Measurements from ENCODE around the gene SPC24.

SPC24 gene

DNA sequence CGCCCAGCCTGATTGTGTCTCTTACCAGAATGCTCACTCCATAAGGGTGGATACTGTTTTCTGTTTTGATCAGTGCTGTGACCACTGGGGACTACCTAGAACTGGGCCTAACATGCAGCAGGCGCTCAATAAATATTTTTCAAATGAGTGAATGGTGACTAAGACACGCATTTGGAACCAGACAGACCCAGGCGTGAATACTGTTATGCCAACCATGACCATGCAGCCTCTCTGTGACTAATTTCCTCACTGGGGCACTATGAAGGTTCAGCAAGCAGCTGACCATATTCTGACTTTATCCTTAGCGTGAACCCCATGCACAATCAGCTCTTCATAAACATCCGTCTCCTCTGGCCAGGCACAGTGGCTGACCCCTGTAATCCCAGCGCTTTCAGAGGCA lies 13.0 kb upstream of the SPC24 start:
- H3K79me2 ChIP-seq (ENCODE audit: insufficient read depth, low read length) = no peaks in the 10 kb centered on the region
- no peak overlapping the region for H3K27ac ChIP-seq (ENCODE audit: low read depth, low read length)
- TF ChIP-seq, protein P1, sequence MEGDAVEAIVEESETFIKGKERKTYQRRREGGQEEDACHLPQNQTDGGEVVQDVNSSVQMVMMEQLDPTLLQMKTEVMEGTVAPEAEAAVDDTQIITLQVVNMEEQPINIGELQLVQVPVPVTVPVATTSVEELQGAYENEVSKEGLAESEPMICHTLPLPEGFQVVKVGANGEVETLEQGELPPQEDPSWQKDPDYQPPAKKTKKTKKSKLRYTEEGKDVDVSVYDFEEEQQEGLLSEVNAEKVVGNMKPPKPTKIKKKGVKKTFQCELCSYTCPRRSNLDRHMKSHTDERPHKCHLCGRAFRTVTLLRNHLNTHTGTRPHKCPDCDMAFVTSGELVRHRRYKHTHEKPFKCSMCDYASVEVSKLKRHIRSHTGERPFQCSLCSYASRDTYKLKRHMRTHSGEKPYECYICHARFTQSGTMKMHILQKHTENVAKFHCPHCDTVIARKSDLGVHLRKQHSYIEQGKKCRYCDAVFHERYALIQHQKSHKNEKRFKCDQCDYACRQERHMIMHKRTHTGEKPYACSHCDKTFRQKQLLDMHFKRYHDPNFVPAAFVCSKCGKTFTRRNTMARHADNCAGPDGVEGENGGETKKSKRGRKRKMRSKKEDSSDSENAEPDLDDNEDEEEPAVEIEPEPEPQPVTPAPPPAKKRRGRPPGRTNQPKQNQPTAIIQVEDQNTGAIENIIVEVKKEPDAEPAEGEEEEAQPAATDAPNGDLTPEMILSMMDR (IDR thresholded peaks at IDR 0.05; ENCODE audit: insufficient read depth, low read length, poor library complexity, severe bottlenecking) = no peak
- TF ChIP-seq EZH2phosphoT487 (conservative IDR thresholded peaks at IDR 0.05; ENCODE audit: low read length) = no peak
- H3K4me2 ChIP-seq (ENCODE audit: low read depth, low read length, poor library complexity, severe bottlenecking) = no peak overlapping the region
- H3K27me3 ChIP-seq (ENCODE audit: low read length) = no peaks in the 10 kb centered on the region
- no peaks in the 10 kb centered on the region for H3K36me3 ChIP-seq (ENCODE audit: low read length)
- H3F3A ChIP-seq (ENCODE audit: insufficient read depth) = no peaks in the 10 kb centered on the region
- H3K9me3 ChIP-seq (ENCODE audit: insufficient read depth, low read length) = no peaks in the 10 kb centered on the region
- H3K9me2 ChIP-seq (replicated peaks; ENCODE audit: insufficient read depth, low read length) = no peaks in the 10 kb centered on the region
- H4K20me1 ChIP-seq (ENCODE audit: low read depth, low read length) = no peaks in the 10 kb centered on the region
- no peak overlapping the region for H3K9ac ChIP-seq (ENCODE audit: low read length)
- no peak overlapping the region for H3K4me3 ChIP-seq (ENCODE audit: insufficient read depth, low read length, poor library complexity, severe bottlenecking)
- H2AFZ ChIP-seq (ENCODE audit: low read depth, low read length, severe bottlenecking) = no peak overlapping the region

DNA sequence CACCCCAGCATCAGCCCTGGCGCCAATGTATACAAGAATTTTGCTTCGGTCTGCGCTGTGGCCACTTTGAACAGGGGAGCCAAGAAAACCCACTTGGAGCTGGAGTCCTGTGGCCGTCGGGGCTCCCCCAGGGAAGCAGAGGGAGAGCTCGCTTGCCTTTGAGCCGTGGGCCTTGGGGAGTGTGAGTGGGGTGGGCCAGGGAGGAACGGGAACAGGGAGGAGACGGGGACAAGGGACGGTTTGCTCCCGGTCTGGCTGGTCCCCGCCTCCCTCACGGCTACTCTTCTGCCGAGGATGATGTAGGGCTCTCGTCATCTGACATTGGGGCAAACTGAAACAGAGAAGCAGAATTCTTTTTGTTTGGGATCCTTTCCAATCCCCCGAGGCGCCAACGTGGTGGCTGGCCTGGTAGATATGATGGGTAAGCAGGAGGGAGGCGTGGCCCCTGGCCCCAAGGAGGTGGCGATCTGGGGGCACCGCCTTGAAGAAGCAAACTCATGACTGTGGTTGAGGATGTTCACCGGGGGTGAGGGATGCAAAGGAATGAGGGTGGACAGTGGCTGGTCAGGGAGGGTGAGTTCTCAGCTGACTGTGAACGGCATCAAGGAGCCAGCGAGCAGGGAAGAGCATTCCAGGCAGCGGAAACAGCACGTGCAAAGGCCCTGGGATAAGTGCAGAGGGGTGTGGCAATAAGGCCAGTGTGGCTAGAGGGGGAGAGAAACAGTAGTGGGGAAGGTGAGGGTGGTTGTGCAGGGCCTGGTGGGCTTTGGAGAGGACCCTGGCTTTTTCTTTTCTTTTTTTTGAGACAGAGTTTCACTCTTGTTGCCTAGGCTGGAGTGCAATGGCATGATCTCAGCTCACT lies 10.9 kb upstream of the SPC24 start:
- no peaks in the 10 kb centered on the region for H3K36me3 ChIP-seq (ENCODE audit: low read length)

DNA sequence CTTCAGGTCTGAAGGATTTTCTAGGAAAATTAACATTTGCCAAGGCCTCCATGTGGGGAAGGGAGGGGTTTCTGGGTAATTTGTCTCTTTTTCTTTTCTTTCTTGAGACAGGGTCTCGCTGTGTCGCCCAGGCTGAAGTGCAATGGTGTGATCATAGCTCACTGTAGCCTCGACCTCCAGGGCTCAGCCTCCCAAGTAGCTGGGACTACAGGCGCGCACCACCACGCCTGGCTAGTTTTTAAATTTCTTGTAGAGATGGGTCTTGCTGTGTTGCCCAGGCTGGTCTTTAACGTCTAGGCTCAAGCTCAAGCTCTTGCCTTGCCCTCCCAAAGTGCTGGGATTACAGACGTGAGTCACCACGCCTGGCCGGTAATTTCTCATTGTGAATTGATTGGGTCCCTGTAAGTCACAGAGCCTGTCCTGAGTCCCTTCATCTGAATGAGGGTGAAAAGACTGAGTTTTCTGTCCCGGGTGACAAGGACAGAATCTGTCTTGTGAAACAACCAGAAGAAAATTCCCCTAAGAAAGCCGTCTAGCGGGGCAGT lies 10.0 kb upstream of the SPC24 start:
- no peaks in the 10 kb centered on the region for H4K20me1 ChIP-seq (ENCODE audit: low read depth, low read length)
- H3K27me3 ChIP-seq (ENCODE audit: low read length) = no peaks in the 10 kb centered on the region
- H3K27ac ChIP-seq (ENCODE audit: low read depth, low read length) = no peak overlapping the region
- no peaks in the 10 kb centered on the region for H3F3A ChIP-seq (ENCODE audit: insufficient read depth)
- TF ChIP-seq EZH2phosphoT487 (conservative IDR thresholded peaks at IDR 0.05; ENCODE audit: low read length) = no peak
- TF ChIP-seq, protein P1 (IDR thresholded peaks at IDR 0.05; ENCODE audit: insufficient read depth, low read length, poor library complexity, severe bottlenecking) = no peak
- H3K9me2 ChIP-seq (replicated peaks; ENCODE audit: insufficient read depth, low read length) = no peaks in the 10 kb centered on the region
- no peaks in the 10 kb centered on the region for H3K36me3 ChIP-seq (ENCODE audit: low read length)
- no peak overlapping the region for H3K4me3 ChIP-seq (ENCODE audit: insufficient read depth, low read length, poor library complexity, severe bottlenecking)
- H3K79me2 ChIP-seq (ENCODE audit: insufficient read depth, low read length) = no peaks in the 10 kb centered on the region
- no peak overlapping the region for H3K4me2 ChIP-seq (ENCODE audit: low read depth, low read length, poor library complexity, severe bottlenecking)
- no peak overlapping the region for H3K9ac ChIP-seq (ENCODE audit: low read length)
- H2AFZ ChIP-seq (ENCODE audit: low read depth, low read length, severe bottlenecking) = no peak overlapping the region
- no peaks in the 10 kb centered on the region for H3K9me3 ChIP-seq (ENCODE audit: insufficient read depth, low read length)

More for the DNA sequence above, 10.9 kb upstream of the SPC24 start:
- no peaks in the 10 kb centered on the region for H3K9me2 ChIP-seq (replicated peaks; ENCODE audit: insufficient read depth, low read length)
- H3F3A ChIP-seq (ENCODE audit: insufficient read depth) = no peaks in the 10 kb centered on the region
- no peak overlapping the region for H3K4me2 ChIP-seq (ENCODE audit: low read depth, low read length, poor library complexity, severe bottlenecking)
- H2AFZ ChIP-seq (ENCODE audit: low read depth, low read length, severe bottlenecking) = no peak overlapping the region
- H3K27ac ChIP-seq (ENCODE audit: low read depth, low read length) = no peak overlapping the region
- no peak overlapping the region for H3K9ac ChIP-seq (ENCODE audit: low read length)
- TF ChIP-seq, protein P1 (IDR thresholded peaks at IDR 0.05; ENCODE audit: insufficient read depth, low read length, poor library complexity, severe bottlenecking) = no peak
- no peak for TF ChIP-seq EZH2phosphoT487 (conservative IDR thresholded peaks at IDR 0.05; ENCODE audit: low read length)
- no peaks in the 10 kb centered on the region for H3K79me2 ChIP-seq (ENCODE audit: insufficient read depth, low read length)
- H4K20me1 ChIP-seq (ENCODE audit: low read depth, low read length) = no peaks in the 10 kb centered on the region
- no peak overlapping the region for H3K4me3 ChIP-seq (ENCODE audit: insufficient read depth, low read length, poor library complexity, severe bottlenecking)
- no peaks in the 10 kb centered on the region for H3K9me3 ChIP-seq (ENCODE audit: insufficient read depth, low read length)
- H3K27me3 ChIP-seq (ENCODE audit: low read length) = no peaks in the 10 kb centered on the region
